Fibroblast of pulmonary artery (primary cell): ENCODE results near the gene TINCR.

ENCODE experiments used
- DNase-seq: peaks from one replicate; pipeline ENCODE4 v3.0.0-alpha.2; 2010; ENCODE audit warnings: low read depth
- H3K4me3 ChIP-seq: replicated peaks from 2 replicates; pipeline ENCODE4 v1.5.1; 2011; ENCODE audit warnings: low read depth, mild to moderate bottlenecking, control low read depth, low read length, moderate library complexity
- TF ChIP-seq, protein P1 (sequence below): IDR thresholded peaks from 2 replicates; pipeline ENCODE4 v1.5.1; 2011; ENCODE audit warnings: mild to moderate bottlenecking, control low read depth, low read length, inconsistent platforms; ENCODE audit errors: missing control alignments

Gene TINCR

GRCh38 chr19:5607318-5608275 is 39.8 kb upstream of the TINCR start:
- TF ChIP-seq, protein P1, sequence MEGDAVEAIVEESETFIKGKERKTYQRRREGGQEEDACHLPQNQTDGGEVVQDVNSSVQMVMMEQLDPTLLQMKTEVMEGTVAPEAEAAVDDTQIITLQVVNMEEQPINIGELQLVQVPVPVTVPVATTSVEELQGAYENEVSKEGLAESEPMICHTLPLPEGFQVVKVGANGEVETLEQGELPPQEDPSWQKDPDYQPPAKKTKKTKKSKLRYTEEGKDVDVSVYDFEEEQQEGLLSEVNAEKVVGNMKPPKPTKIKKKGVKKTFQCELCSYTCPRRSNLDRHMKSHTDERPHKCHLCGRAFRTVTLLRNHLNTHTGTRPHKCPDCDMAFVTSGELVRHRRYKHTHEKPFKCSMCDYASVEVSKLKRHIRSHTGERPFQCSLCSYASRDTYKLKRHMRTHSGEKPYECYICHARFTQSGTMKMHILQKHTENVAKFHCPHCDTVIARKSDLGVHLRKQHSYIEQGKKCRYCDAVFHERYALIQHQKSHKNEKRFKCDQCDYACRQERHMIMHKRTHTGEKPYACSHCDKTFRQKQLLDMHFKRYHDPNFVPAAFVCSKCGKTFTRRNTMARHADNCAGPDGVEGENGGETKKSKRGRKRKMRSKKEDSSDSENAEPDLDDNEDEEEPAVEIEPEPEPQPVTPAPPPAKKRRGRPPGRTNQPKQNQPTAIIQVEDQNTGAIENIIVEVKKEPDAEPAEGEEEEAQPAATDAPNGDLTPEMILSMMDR = no peak
- DNase-seq = no peak
- H3K4me3 ChIP-seq = no peak overlapping the region

DNA sequence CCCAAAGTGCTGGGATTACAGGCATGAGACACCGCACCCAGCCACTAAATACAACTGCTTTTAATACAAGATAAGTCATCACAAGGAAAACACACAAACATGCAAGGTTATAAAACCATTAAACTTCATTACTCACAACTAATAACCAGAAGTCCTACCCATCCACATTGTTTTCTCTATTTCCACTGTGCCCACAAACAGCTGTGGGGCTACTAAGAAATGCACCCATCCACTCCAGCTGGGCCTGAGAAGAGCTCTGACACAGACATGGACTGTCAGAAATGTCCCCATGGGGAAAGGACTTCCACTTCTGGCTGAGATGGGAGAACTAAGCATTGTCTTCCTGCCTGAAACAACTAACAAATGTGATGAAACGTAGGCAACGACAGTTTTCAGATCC is 37.6 kb upstream of the TINCR start:
- H3K4me3 ChIP-seq = no peak overlapping the region
- TF ChIP-seq, protein P1 = no peak
- DNase-seq = no peak

GRCh38 chr19:5603626-5604025 is 35.9 kb upstream of the TINCR start:
- DNase-seq = no peak
- no peak overlapping the region for H3K4me3 ChIP-seq
- TF ChIP-seq, protein P1 = no peak

DNA sequence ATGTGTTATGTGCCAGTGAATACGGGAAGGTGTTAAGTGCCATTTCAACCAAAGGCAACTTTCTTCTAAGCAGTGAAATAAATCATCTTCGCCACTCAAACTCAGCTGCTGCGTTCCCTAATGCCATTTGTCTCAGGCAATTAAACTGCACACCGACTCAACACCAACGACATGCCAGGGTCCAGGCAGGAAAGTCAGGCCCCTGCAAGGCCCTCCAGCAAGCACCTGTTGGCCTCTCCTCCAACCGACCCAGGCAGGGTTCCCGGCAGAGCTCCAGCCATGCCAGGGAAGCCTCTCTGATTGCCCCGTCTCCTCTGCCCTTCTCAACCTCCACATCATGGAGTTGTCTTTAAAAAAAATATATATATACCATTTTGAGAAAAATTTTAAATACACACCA is 33.0 kb upstream of the TINCR start:
- no peak for DNase-seq
- TF ChIP-seq, protein P1 = no peak

DNA sequence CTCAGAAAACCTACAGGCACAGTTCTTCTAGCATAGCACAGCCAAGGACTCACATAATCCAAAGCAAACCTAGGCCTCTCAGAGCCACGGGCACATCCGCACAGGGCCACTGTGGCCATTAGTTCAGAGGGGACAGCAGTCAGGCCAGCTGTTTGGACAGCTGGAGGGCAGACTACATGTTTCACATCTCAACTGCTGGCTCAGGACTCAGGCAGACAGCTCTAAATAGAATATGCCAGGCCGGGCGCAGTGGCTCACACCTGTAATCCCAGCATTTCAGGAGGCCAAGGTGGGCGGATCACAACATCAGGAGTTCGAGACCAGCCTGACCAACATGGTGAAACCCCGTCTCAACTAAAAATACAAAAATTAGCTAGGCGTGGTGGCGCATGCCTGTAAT is 28.0 kb upstream of the TINCR start:
- TF ChIP-seq, protein P1 = no peak
- no peak overlapping the region for H3K4me3 ChIP-seq
- no peak for DNase-seq

More for the DNA sequence above, 33.0 kb upstream of the TINCR start:
- H3K4me3 ChIP-seq = no peak overlapping the region

GRCh38 chr19:5595129-5595528 is 27.4 kb upstream of the TINCR start:
- H3K4me3 ChIP-seq = no peak overlapping the region
- TF ChIP-seq, protein P1 = no peak
- DNase-seq = no peak
